ENCODE measurements around the gene ZSWIM1.
"Not testable (repeated sequence)": the region's sequence is repeated elsewhere in the genome, so short reads cannot be mapped to it uniquely, and the experiment has no call there.

The ZSWIM1 gene

DNA sequence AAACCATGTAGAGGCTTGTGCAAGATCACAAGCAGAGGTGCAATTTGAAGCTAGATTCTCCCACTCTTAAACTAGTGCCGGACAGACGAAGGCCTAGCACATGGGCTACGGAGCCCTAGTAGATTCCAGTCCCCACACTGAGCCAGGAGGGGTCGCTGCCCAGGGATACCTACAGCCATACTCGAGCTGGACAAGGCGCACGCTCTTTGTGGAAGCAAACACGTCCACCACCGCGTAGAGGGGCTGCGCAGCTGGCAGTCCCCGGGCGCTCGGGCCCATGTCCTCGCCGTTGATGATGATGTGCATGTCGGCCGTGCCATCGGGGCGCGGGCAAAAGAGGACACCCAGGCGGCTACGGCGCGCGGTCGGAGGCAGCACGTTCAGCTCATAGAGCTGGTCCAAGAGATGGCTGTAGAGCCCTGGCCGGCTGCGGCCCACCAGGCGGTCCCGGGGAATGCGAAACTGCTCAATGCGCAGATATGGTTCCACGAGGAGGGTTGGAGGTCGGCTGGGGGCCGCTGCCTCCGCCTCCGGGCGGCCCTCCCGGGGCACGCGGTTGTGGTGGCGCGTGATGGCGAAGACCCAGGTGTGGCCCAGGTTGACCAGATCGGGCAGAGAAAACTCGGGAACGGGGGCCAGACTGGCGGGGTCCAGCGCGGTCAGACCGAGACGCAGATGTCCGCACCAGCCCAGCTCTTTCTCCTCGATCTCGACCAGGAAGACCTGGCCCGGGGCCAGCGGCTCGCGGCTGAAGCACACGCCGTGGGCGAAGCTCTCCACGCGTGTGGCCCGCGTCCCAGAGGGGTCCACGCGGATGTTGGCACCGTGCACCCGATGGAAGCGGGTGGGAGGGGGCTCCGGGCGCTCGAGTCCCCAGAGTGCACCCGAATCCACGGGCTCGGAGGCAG lies 9.3 kb downstream of the ZSWIM1 start:
- FAIRE-seq = no peak

- no peak for FAIRE-seq
Measured at GRCh38 chr20:45890985-45891983, 10.3 kb downstream of the ZSWIM1 start, which contains the start of the genes CTSA and NEURL2. Gene CTSA (plus strand): TSS chr20:45891335. CDS start chr20:45891569, 234 bp downstream. Gene NEURL2 (minus strand): TSS chr20:45891208. CDS start chr20:45890991, 217 bp downstream.

DNA sequence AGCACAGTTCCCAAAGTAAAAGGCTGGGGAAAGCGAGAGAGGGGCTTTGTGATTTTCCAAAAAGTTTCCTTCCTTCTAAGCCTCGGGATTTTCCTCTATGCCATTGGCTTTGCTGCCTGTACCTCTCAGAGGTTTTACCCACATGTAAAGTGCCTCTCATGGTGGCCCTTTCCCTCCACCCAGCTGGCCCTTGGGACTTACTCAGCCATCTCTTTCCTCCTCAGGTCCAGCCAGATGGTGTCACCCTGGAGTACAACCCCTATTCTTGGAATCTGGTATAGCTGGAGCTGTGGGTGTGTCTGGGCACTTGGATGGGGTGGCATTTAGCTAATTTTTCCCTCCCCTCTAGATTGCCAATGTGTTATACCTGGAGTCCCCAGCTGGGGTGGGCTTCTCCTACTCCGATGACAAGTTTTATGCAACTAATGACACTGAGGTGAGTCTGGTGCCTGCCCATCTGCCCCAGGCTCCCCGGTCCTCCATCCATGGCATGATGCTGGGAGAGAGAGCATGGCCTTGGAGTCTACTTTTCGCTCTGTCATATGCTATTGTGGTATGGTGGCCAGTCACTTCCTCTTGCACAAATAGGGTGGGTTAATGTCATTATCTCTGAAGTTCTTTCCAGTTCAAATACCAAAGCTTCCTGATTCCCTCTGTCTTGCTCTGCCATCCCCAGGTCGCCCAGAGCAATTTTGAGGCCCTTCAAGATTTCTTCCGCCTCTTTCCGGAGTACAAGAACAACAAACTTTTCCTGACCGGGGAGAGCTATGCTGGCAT lies 11.2 kb downstream of the ZSWIM1 start:
- no peak for FAIRE-seq

GRCh38 chr20:45892828-45893500 lies 11.9 kb downstream of the ZSWIM1 start:
- FAIRE-seq = no peak

GRCh38 chr20:45893831-45894230 lies 12.8 kb downstream of the ZSWIM1 start:
- no peak for FAIRE-seq

- no peak for FAIRE-seq
Measured at GRCh38 chr20:45894797-45895196, 13.8 kb downstream of the ZSWIM1 start.

- no peak for FAIRE-seq
Measured at GRCh38 chr20:45896641-45897161, 15.7 kb downstream of the ZSWIM1 start.

GRCh38 chr20:45897289-45897688 lies 16.3 kb downstream of the ZSWIM1 start:
- no peak for FAIRE-seq

- no peak for FAIRE-seq
Measured at GRCh38 chr20:45897692-45898091, 16.7 kb downstream of the ZSWIM1 start.

- FAIRE-seq = no peak
Measured at GRCh38 chr20:45898285-45898684, 17.3 kb downstream of the ZSWIM1 start.

GRCh38 chr20:45899046-45899835 lies 18.2 kb downstream of the ZSWIM1 start:
- FAIRE-seq = no peak

- not testable (repeated sequence) for FAIRE-seq
Measured at GRCh38 chr20:45901332-45901731, 20.3 kb downstream of the ZSWIM1 start.

- FAIRE-seq = no peak
Measured at GRCh38 chr20:45902199-45902701, 21.2 kb downstream of the ZSWIM1 start.

DNA sequence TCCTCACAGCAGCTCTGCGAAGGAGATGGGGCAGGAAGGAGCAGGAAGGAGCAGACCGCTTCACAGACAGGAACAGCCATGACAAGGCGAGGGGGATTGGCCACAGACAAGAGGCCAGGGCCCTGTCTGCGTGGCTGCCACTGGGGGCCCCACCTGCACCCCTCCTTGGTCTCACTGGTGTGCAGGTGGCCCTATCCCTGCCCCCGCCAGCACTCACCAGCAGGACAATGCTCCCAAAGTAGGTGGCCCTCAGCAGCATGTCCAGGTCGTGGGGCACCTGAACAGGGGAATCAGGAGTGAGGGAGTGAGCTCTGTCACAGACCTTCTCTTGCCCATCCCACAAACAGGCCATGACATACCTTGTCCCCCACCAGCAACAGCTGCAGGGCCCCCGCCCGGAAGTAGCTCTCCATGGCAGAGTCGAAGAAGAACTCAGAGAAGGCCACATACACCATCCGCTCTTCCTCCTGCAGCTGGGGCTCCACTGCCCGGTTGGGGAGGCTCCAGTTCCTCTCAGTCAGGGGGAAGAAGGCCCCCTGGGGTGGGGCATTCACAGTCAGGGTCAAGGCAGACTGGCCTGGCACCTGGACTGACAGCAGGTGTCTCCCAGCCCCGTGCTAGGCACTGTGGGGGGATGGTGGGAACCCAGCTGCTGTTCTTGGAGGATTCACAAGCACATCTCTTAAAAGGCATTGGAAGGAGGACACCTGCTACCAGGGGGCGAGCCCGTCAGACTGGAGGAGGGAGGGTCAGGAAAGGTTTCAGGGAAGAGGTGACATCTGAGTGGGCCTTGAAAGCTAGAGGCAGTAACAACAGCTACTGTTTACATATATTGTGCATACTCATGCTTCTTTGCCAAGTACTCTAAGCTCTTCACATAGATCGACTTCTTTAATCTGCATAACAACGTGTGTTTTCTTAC lies 23.8 kb downstream of the ZSWIM1 start:
- FAIRE-seq = no peak

GRCh38 chr20:45905505-45906079 lies 24.6 kb downstream of the ZSWIM1 start:
- no peak for FAIRE-seq

DNA sequence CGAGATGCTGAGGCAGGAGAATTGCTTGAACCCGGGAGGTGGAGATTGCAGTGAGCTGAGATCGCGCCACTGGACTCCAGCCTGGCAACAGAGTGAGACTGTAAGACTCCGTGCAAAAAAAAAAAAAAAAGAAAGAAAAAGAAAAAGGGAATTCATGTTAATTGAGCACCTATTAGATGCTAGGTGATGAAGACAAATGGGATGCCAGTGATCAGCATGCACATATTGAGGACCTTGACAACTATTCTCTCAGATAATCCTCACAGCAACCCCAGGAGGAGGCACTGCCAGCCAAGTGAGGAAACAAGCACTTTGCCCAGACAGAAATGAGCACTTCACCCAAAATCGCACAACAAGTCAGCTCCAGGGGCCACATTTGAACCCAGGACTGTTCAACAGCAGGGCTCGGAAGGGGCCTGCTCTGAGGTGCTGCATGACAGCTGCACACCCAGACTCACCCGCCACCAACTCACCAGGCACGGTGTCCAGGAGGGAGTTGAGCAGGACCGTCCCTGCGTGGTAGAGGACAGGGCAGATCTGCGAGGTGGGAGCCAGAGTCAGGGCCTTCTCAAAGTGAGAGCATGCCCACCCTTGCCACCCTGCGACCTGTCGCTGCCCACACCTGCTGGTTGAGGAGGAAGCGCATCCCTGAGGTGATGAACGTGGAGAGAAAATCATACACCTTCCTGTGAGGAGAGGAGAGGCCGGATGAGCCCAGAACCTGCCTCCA lies 26.4 kb downstream of the ZSWIM1 start:
- no peak for FAIRE-seq

DNA sequence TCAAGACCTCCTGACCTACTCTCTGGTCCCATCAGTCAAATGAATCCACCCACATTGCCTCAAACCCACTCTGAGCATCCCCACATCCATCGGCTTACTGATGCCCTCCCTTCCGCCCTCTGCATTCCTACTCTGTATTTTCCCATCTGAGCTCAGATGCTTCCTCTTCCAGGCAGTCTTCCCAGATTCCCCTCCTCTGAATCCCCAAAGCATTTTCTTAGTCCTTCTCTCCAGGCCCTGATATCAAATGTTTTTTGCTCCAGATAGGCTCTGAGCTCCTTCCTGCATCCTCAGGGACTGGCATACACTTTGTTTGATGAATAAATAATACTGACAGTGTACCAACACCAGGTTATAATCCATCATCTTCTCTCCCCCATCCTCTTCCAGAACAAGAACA lies 27.1 kb downstream of the ZSWIM1 start:
- FAIRE-seq = no peak

DNA sequence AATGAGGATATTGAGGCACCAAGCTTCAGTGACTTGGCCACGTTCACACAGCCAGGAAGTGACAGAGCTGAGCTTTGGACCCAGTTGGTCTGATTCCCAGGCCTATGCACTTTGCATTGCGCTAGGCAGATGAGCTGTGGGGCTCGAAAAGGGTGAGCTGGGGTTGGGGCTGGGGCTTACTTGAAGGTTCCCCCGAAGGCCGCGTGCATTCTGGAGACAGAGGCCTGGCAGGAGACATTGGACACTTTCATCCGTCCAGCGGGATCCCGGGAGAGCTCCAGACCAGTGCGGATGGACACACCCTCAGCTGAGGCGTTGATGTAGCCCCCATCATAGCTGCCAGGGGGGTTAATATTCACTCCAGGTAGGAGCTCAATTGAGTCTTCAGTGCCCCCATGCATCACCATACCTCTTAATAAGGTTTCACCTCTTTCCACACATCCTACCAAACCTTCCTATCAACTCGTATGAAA lies 28.3 kb downstream of the ZSWIM1 start:
- no peak for FAIRE-seq

Data from colon (tissue), 2 donors.